Mucosa of descending colon (tissue), 3 donors: ENCODE data around the gene HSF5. TPM values are rescaled to one million over a fixed set of nuclear protein-coding genes. Genes with fewer than 3 reads are reported as not detected.
"Not testable (repeated sequence)": the region's sequence is repeated elsewhere in the genome, so short reads cannot be mapped to it uniquely, and the experiment has no call there.

Experiments used
- ATAC-seq: fragments of 200-7000 bp; cut with Tn5 transposase; one replicate; pipeline ENCODE4 v1.9.1; 2020; ENCODE audit warnings: mild to moderate bottlenecking, moderate library complexity
- DNase-seq, 3 donors: peaks; one replicate each; pipeline ENCODE4 v3.0.0-alpha.2; 2020
- H3K36me3 ChIP-seq: fragments of 200-600 bp; one replicate; pipeline ENCODE4 v1.8.0; 2021; ENCODE audit warnings: low read depth, mild to moderate bottlenecking
- H3K4me1 ChIP-seq: fragments of 200-600 bp; one replicate; pipeline ENCODE4 v1.8.0; 2021; ENCODE audit warnings: low read depth, mild to moderate bottlenecking
- H3K4me3 ChIP-seq: fragments of 200-600 bp; one replicate; pipeline ENCODE4 v1.8.0; 2021; ENCODE audit warnings: mild to moderate bottlenecking
- H3K9me3 ChIP-seq: fragments of 200-600 bp; one replicate; pipeline ENCODE4 v1.8.0; 2021; ENCODE audit warnings: mild to moderate bottlenecking
- intact Hi-C, 2 donors: fragments of 100-400 bp; cut with DNase I in 1 of 2; cut with micrococcal nuclease in 1 of 2; formaldehyde crosslinking; loops; one replicate each; pipeline versions ENCODE4 v1.11.0 to v1.11.1; 2022; cut with DNase I, micrococcal nuclease
- total RNA-seq, 3 donors: library from RNA; stranded (reverse); fragmentation: NEBNext Ultra II Directional in 2 of 3; extraction: Animal tissue kit (Norgen Biotek cat#: 25700) in 2 of 3; gene quantifications; one replicate each; pipeline versions ENCODE4 v1.2.1 to v1.2.4, GENCODE V29; 2021 to 2023
- TF ChIP-seq, protein P1 (sequence below): fragments of 200-600 bp; IDR thresholded peaks from one replicate; pipeline ENCODE4 v1.8.0; 2022; ENCODE audit warnings: antibody characterized with exemption, mild to moderate bottlenecking
- donor health status: DM: no; HTN: no; CAD: no; lungs with moderate emphysema.
- donor health status: DM: no; HTN: no; CAD: no.
- donor health status: DM: no; HTN: yes; CAD: no.

Gene HSF5
- total RNA-seq, 3 donors from 2014 or later, result 0.07 to 0.09 TPM; not detected in 1

DNA sequence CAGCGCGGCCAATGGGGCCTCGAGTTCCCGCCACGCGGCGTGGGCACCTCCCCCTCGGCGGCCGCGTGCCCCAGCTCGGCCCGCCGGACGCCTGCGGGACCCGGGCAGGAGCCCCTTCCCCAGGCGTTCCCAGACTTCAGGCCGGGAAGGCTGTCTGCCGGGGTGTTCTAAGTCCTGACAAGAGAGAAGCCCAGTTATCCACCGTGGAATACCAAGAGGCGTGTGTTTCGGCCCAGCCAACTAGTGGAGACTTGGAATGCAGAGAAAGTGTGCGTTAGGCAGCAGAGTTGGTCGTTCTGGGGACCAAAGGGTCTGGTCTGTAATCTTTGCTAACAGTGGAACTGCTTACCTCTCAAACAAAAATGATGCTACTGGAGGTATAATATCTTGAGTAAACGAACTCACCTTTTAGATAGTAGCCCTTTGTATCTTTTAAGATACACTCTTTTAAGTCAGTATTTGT, 251 bp upstream of the HSF5 start:
- ATAC-seq (no peak), DNase-seq (no peak)
- no peaks in the 10 kb centered on the region for H3K4me1 ChIP-seq
- no peaks in the 10 kb centered on the region for H3K36me3 ChIP-seq
- intact Hi-C loops, result no loop called here
- TF ChIP-seq, protein P1, sequence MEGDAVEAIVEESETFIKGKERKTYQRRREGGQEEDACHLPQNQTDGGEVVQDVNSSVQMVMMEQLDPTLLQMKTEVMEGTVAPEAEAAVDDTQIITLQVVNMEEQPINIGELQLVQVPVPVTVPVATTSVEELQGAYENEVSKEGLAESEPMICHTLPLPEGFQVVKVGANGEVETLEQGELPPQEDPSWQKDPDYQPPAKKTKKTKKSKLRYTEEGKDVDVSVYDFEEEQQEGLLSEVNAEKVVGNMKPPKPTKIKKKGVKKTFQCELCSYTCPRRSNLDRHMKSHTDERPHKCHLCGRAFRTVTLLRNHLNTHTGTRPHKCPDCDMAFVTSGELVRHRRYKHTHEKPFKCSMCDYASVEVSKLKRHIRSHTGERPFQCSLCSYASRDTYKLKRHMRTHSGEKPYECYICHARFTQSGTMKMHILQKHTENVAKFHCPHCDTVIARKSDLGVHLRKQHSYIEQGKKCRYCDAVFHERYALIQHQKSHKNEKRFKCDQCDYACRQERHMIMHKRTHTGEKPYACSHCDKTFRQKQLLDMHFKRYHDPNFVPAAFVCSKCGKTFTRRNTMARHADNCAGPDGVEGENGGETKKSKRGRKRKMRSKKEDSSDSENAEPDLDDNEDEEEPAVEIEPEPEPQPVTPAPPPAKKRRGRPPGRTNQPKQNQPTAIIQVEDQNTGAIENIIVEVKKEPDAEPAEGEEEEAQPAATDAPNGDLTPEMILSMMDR, result no peak
- H3K9me3 ChIP-seq, result no peaks in the 10 kb centered on the region
- H3K4me3 ChIP-seq, result no peak overlapping the region

DNA sequence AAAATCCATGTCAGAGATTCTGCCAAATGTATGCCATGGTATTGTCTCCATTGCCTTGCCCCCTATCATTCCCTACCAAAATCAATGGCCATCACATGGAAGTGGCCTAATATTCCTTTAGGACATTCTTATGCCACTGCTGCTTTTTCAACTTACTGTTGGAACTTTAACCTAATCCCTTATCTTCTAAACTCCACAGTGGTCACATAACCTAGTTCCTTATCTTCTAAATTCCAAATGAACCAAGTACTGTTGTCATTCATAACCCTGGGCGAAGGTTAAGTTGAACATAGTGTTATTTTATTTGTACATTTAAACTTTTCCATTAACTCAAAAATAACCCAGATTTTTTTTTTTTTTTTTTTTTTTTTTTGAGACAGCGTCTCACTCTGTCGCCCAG, 3.6 kb downstream of the HSF5 start:
- intact Hi-C loops, result no loop called here
- TF ChIP-seq, protein P1, result no peak
- Histone ChIP-seq H3K4me3 (no peak overlapping the region), H3K9me3 (no peaks in the 10 kb centered on the region), H3K4me1 (no peaks in the 10 kb centered on the region), H3K36me3 (no peaks in the 10 kb centered on the region)
- DNase-seq, result no peak
- no peak for ATAC-seq

DNA sequence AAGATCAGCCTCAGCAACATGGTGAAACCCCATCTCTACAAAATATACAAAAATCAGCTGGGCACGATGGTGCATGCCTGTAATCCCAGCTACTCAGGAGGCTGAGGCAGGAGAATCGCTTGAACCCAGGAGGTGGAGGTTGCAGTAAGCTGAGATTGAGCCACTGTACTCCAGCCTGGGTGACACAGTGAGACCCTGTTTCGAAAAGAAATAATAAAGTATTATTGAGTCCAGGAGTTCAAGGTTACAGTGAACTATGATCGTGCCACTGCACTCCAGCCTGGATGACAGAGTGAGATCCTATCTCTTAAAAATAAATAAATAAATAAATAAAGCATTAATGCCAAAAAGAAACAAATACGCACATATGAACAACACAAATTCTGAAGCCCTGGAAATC, 6.4 kb downstream of the HSF5 start:
- DNase-seq, H3K9me3 ChIP-seq, H3K4me3 ChIP-seq, intact Hi-C loops, H3K36me3 ChIP-seq, H3K4me1 ChIP-seq, ATAC-seq: not testable (repeated sequence)

DNA sequence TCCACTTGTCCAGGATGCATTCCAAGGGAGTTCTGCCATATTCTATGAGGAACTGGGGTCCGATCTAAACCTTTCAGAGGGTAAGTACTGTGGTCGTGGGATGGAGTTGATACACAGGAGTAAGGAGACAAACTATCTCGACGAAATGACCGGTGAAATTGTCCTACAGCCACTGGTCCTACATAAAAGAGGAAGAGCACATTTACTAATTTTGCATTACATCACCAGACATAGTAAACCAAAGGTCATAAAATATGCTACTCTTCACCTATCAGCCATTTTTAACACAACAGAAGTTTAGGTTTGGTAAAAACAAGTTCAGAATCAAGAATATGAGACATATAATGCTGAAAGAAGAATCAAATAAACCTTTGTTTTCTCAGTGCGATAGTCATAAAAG, 8.1 kb downstream of the HSF5 start:
- H3K36me3 ChIP-seq, result no peaks in the 10 kb centered on the region
- intact Hi-C loops, result no loop called here
- TF ChIP-seq, protein P1, result no peak
- no peak for DNase-seq
- no peak overlapping the region for H3K4me3 ChIP-seq
- no peaks in the 10 kb centered on the region for H3K4me1 ChIP-seq
- no peaks in the 10 kb centered on the region for H3K9me3 ChIP-seq
- no peak for ATAC-seq

DNA sequence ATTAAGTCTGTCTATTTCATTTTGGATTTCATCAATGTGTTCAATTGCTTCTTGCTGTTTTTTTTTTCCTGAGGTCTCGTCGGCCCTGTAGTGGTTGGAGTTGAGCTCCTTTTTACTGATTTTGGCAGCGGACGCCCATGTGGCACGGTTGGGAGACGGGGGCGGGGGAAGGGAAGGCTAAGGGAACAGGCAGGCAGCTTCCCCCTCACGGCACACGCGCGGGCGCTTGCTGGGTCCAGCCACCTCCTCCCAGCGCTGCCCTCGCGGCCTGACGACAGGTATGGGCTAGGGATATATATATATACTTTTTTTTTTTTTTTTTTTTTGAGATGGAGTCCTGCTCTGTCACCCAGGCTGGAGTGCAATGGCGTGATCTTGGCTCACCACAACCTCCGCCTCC, 11.4 kb downstream of the HSF5 start:
- no peak for ATAC-seq

DNA sequence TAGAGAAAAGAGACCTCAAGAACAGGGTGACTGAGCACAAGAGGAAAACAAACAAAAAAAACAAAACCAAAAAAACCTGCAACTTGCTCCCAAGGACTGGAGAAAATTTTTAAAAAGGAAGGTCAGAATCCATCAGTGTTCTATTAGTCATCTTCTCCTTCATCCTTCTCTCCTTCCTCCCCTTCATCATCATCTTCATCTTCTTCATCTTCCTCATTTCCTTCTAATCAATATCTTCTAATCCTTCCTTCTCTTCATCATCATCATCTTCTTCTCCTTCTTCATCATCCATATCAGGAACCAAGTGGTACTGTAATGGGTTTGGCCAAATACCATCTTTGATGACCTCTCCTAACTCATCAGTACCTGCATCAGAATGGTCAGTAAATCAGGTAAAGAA, 12.2 kb downstream of the HSF5 start:
- Histone ChIP-seq H3K9me3 (no peaks in the 10 kb centered on the region), H3K4me3 (no peak overlapping the region), H3K36me3 (no peaks in the 10 kb centered on the region), H3K4me1 (no peaks in the 10 kb centered on the region)
- ATAC-seq (no peak), DNase-seq (no peak)
- TF ChIP-seq, protein P1, result no peak
- intact Hi-C loops, result no loop called here

More for the DNA sequence above, 11.4 kb downstream of the HSF5 start:
- H3K4me1 ChIP-seq, result no peaks in the 10 kb centered on the region
- no peak overlapping the region for H3K4me3 ChIP-seq
- TF ChIP-seq, protein P1, result no peak
- intact Hi-C loops, result no loop called here
- H3K9me3 ChIP-seq, result no peaks in the 10 kb centered on the region
- no peak for DNase-seq
- H3K36me3 ChIP-seq, result no peaks in the 10 kb centered on the region
